HepG2 (cell line): ENCODE measurements around the gene HYCC2. TPM values are rescaled to one million over a fixed set of nuclear protein-coding genes. Genes with fewer than 3 reads are reported as not detected.

Experiments
- CENPBD1 ChIP-seq: sonication (generic); formaldehyde crosslinking; IDR thresholded peaks from 2 replicates; pipeline ENCODE4 v1.8.0; 2022; ENCODE audit warnings: missing genetic modification reagents, low read depth, mild to moderate bottlenecking, borderline replicate concordance
- CSRNP1 ChIP-seq: sonication (generic); formaldehyde crosslinking; IDR thresholded peaks from 2 replicates; pipeline ENCODE4 v1.8.1; 2023; ENCODE audit warnings: mild to moderate bottlenecking, missing genetic modification reagents
- DNMT1 ChIP-seq: sonication (generic); formaldehyde crosslinking; IDR thresholded peaks from 2 replicates; pipeline ENCODE4 v1.5.1; 2020; ENCODE audit warnings: mild to moderate bottlenecking, missing genetic modification reagents
- EEA1 ChIP-seq: sonication (generic); formaldehyde crosslinking; IDR thresholded peaks from 2 replicates; pipeline ENCODE4 v1.5.1; 2020; ENCODE audit warnings: mild to moderate bottlenecking, missing genetic modification reagents, borderline replicate concordance
- KAT8 ChIP-seq: IDR thresholded peaks from 2 replicates; pipeline ENCODE4 v1.6.1; 2016; ENCODE audit warnings: missing genetic modification reagents, missing compliant biosample characterization
- MLXIP ChIP-seq: sonication (generic); formaldehyde crosslinking; IDR thresholded peaks from 2 replicates; pipeline ENCODE4 v1.9.0; 2021; ENCODE audit warnings: missing genetic modification reagents, borderline replicate concordance
- RELA ChIP-seq: sonication (generic); formaldehyde crosslinking; IDR thresholded peaks from 2 replicates; pipeline ENCODE4 v1.4.0; 2020; ENCODE audit warnings: missing genetic modification reagents
- REPIN1 ChIP-seq: sonication (generic); formaldehyde crosslinking; IDR thresholded peaks from 2 replicates; pipeline ENCODE4 v1.8.0; 2022; ENCODE audit warnings: missing genetic modification reagents, low read depth, mild to moderate bottlenecking, borderline replicate concordance
- SKI ChIP-seq: fragments of 450-650 bp; IDR thresholded peaks from one replicate; pipeline ENCODE4 v1.6.1; 2018; ENCODE audit warnings: mild to moderate bottlenecking; ENCODE audit not compliant: partially characterized antibody
- XRCC5 ChIP-seq: fragments of 200-400 bp; formaldehyde crosslinking; optimal IDR thresholded peaks from 2 replicates; pipeline ENCODE3; 2017; ENCODE audit warnings: mild to moderate bottlenecking, low read length
- ZBTB14 ChIP-seq: sonication (generic); formaldehyde crosslinking; IDR thresholded peaks from 2 replicates; pipeline ENCODE4 v1.4.0; 2020; ENCODE audit warnings: missing genetic modification reagents
- ZFP62 ChIP-seq: sonication (generic); formaldehyde crosslinking; IDR thresholded peaks from 2 replicates; pipeline ENCODE4 v1.4.0; 2020; ENCODE audit warnings: missing genetic modification reagents
- ZFP90 ChIP-seq: sonication (generic); formaldehyde crosslinking; IDR thresholded peaks from 2 replicates; pipeline ENCODE4 v1.8.0; 2022; ENCODE audit warnings: missing genetic modification reagents, mild to moderate bottlenecking, inconsistent platforms, borderline replicate concordance
- ZNF101 ChIP-seq: sonication (generic); formaldehyde crosslinking; IDR thresholded peaks from 2 replicates; pipeline ENCODE4 v1.4.0; 2020; ENCODE audit warnings: mild to moderate bottlenecking, low read depth, missing genetic modification reagents, borderline replicate concordance
- ZNF121 ChIP-seq: sonication (generic); formaldehyde crosslinking; IDR thresholded peaks from 2 replicates; pipeline ENCODE4 v1.5.0; 2020; ENCODE audit warnings: mild to moderate bottlenecking, missing genetic modification reagents
- ZNF337 ChIP-seq: sonication (generic); formaldehyde crosslinking; IDR thresholded peaks from 2 replicates; pipeline ENCODE4 v1.5.1; 2020; ENCODE audit warnings: missing genetic modification reagents, low read depth, mild to moderate bottlenecking, borderline replicate concordance
- ZNF431 ChIP-seq: sonication (generic); formaldehyde crosslinking; IDR thresholded peaks from 2 replicates; pipeline ENCODE4 v1.9.0; 2022; ENCODE audit warnings: missing genetic modification reagents, low read depth, mild to moderate bottlenecking, borderline replicate concordance
- ZNF510 ChIP-seq: sonication (generic); formaldehyde crosslinking; IDR thresholded peaks from 2 replicates; pipeline ENCODE4 v1.4.0; 2020; ENCODE audit warnings: low read depth, mild to moderate bottlenecking, missing genetic modification reagents
- ZNF746 ChIP-seq: sonication (generic); formaldehyde crosslinking; IDR thresholded peaks from 2 replicates; pipeline ENCODE4 v1.8.0; 2022; ENCODE audit warnings: mild to moderate bottlenecking, missing genetic modification reagents
- ZNF777 ChIP-seq: sonication (generic); formaldehyde crosslinking; IDR thresholded peaks from 2 replicates; pipeline ENCODE4 v1.4.0; 2020; ENCODE audit warnings: missing genetic modification reagents
- ZNF792 ChIP-seq: IDR thresholded peaks from 2 replicates; pipeline ENCODE4 v1.6.1; 2016
- ZSCAN29 ChIP-seq: sonication (generic); formaldehyde crosslinking; conservative IDR thresholded peaks from 2 replicates; pipeline ENCODE4 v1.4.0; 2020; ENCODE audit warnings: mild to moderate bottlenecking, missing genetic modification reagents
- polyA plus RNA-seq, 8 experiments: library from polyadenylated mRNA; depleted of rRNA in 3 of 8; stranded (reverse) in 7 of 8; unstranded in 1 of 8; fragments of >200 nt; fragmentation: Illumina TruSeq in 4 of 8; extraction: Trizol in 4 of 8; gene quantifications; 2 replicates each; pipeline versions ENCODE4 v1.2.1 to v1.2.3, GENCODE V29; 2011 to 2016; ENCODE audit warnings: low read depth in 4 of 8, missing spikeins in 1 of 8, mixed read lengths in 1 of 8; ENCODE audit not compliant: insufficient read depth in 1 of 8
- total RNA-seq, 5 experiments: library from RNA; depleted of rRNA; stranded (reverse); fragments of >200 nt; fragmentation: Illumina TruSeq; extraction: Trizol; gene quantifications; 2 replicates each; pipeline ENCODE4 v1.2.3, GENCODE V29; 2016; ENCODE audit warnings: low read depth in 1 of 5

HYCC2 gene
- total and polyA plus RNA-seq, 2 of the 13 experiments (the other 11 are each of a cell fraction or from before 2014, with no cell fraction given), result 4.7 to 13.9 TPM

GRCh38 chr2:201071479-201072200 is at the start of gene HYCC2, which contains the start of gene NDUFB3 (continued):
- TF ChIP-seq ZBTB14 (CRISPR knock-in tag) (no peak; the same call in 1 of the 2 replicates), ZNF510 (peak; percentile 91; the same call in 1 of the 2 replicates), MLXIP (no peak), REPIN1 (CRISPR knock-in tag) (peak; percentile 95), ZNF792 (peak; percentile 92), RELA (peak; percentile 91; the same call in 1 of the 2 replicates), CSRNP1 (CRISPR knock-in tag) (peak; percentile 81; the same call in 1 of the 2 replicates), ZFP62 (CRISPR knock-in tag) (no peak), SKI (peak; percentile 68), DNMT1 (CRISPR knock-in tag) (no peak), ZNF746 (CRISPR knock-in tag) (peak; percentile 85), KAT8 (CRISPR knock-in tag) (peak; percentile 99), EEA1 (CRISPR knock-in tag) (no peak), XRCC5 (peak; percentile 98), ZNF777 (CRISPR knock-in tag) (0 out of 2 replicates have a peak, but pooled peaks have one; percentile 7), ZNF101 (CRISPR knock-in tag) (0 out of 2 replicates have a peak, but pooled peaks have one; percentile 29), ZFP90 (CRISPR knock-in tag) (peak; percentile 86; the same call in 1 of the 2 replicates), ZSCAN29 (CRISPR knock-in tag) (peak; percentile 91), ZNF337 (CRISPR knock-in tag) (peak; percentile 89), CENPBD1 (peak; percentile 28; the same call in 1 of the 2 replicates), ZNF121 (CRISPR knock-in tag) (no peak; the same call in 1 of the 2 replicates), ZNF431 (CRISPR knock-in tag) (peak; percentile 83; the same call in 1 of the 2 replicates)
